LNCaP clone FGC (cell line): ENCODE data around the gene DENND5B.

ENCODE experiments used
- DNase-seq: peaks from one replicate; pipeline ENCODE4 v3.0.0-alpha.2; 2011; ENCODE audit warnings: low read depth
- H3K4me3 ChIP-seq: 2 replicates; pipeline ENCODE4 v1.5.1; 2011; ENCODE audit warnings: mild to moderate bottlenecking, low read depth, low read length, control low read depth
- TF ChIP-seq, protein P1 (sequence below): IDR thresholded peaks from 2 replicates; pipeline ENCODE4 v1.5.1; 2012; ENCODE audit warnings: mild to moderate bottlenecking; ENCODE audit not compliant: control insufficient read depth, insufficient read depth; ENCODE audit errors: extremely low read depth

DENND5B gene

DNA sequence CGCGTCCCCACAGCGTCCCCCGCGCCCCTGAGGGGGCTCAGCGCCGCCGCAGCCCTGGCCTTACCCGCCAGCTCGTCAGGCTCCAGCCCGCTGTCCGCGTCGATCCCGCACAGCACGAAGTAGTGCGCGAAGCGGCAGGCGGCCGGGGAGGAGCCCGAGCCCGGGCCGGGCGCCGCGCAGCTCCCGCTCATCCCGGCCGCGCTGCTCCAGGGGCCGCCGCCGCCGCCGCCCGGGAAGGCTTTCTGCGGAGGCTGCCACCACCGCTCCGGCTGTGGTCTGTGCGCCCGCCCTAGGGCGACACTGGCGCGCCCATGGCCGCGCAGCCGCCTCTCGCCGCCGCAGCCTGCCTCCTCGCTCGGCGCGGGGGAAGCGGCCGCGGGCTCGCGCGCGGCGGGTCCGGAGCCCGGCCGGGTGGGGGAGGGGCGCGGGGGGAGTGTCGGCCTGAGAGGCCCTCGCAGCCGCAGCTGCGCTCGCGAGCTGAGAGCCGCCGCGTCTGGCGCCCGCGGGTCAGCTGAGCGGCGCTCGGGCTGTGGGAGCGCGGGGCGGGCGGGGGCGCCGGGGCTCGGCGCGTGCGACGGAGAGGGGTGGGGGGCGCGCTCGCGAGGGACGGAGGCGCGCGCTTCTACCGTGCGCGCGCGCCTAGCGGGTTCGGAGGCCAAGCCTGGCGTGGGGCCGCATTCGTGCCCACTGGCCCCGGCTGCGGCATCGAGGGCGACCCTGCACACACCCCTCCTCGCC lies at the start of gene DENND5B:
TSS of gene DENND5B (minus strand) at position 495 of the 738 bp plus-strand sequence. CDS start at position 191, 304 bp downstream.
- no peak for DNase-seq
- TF ChIP-seq, protein P1, sequence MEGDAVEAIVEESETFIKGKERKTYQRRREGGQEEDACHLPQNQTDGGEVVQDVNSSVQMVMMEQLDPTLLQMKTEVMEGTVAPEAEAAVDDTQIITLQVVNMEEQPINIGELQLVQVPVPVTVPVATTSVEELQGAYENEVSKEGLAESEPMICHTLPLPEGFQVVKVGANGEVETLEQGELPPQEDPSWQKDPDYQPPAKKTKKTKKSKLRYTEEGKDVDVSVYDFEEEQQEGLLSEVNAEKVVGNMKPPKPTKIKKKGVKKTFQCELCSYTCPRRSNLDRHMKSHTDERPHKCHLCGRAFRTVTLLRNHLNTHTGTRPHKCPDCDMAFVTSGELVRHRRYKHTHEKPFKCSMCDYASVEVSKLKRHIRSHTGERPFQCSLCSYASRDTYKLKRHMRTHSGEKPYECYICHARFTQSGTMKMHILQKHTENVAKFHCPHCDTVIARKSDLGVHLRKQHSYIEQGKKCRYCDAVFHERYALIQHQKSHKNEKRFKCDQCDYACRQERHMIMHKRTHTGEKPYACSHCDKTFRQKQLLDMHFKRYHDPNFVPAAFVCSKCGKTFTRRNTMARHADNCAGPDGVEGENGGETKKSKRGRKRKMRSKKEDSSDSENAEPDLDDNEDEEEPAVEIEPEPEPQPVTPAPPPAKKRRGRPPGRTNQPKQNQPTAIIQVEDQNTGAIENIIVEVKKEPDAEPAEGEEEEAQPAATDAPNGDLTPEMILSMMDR, result no peak
- peak within 1 kb of the TSS; percentile 79 for H3K4me3 ChIP-seq

DNA sequence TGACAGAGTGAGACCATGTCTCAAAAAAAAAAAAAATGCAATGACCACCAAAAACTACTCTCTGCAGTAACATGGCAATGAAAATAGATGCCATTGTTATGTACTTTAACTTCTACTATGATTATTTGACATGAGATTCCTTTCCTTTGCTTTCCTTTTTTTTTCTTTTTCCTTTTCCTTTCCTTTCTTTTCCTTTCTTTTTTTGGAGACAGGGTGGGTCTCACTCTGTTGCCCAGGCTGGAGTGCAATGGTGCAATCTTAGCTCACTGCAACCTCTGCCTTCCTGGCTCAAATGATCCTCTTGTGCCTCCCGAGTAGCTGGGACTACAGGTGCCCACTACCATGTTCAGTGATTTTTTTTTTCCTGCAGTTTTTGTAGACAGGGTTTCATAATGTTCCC lies 43.7 kb upstream of the DENND5B start:
- TF ChIP-seq, protein P1, result no peak
- H3K4me3 ChIP-seq, result no peak overlapping the region
- DNase-seq, result no peak

DNA sequence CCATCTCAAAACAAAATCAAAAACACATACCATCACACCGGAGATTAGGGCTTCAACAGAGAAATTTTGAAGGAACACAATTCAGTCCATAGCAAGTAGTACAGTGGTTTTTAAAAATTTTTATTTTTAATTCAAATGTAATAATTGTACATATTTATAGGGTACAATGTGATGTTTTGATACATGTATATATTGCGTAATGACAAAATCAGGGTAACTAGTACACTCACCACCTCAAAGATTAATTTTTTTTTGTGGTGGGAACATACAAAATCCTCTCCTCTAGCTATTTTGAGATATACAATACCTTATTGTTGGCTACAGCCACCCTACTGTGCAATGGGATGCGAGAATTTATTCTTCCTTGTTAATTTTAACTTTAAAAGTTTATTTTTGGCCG lies 42.5 kb upstream of the DENND5B start:
- DNase-seq, result no peak
- TF ChIP-seq, protein P1, result no peak
- H3K4me3 ChIP-seq, result no peak overlapping the region

DNA sequence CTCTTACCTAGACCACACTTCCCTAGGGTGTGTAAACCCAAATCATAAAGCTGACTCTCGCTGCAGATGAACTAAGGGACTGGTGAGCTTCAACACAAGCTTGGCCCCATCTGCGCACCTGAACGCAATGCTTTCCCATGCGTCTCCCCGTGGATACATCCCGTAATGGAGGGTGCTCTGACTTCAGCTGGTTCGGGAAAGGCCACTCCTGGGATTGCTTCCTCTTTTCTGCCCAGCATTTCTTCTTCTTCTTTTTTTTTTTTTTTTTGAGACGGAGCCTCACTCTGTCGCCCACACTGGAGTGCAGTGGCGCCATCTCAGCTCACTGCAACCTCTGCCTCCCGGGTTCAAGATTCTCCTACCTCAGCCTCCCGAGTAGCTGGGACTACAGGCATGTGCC lies 40.9 kb upstream of the DENND5B start:
- TF ChIP-seq, protein P1, result no peak
- H3K4me3 ChIP-seq, result no peak overlapping the region
- no peak for DNase-seq

DNA sequence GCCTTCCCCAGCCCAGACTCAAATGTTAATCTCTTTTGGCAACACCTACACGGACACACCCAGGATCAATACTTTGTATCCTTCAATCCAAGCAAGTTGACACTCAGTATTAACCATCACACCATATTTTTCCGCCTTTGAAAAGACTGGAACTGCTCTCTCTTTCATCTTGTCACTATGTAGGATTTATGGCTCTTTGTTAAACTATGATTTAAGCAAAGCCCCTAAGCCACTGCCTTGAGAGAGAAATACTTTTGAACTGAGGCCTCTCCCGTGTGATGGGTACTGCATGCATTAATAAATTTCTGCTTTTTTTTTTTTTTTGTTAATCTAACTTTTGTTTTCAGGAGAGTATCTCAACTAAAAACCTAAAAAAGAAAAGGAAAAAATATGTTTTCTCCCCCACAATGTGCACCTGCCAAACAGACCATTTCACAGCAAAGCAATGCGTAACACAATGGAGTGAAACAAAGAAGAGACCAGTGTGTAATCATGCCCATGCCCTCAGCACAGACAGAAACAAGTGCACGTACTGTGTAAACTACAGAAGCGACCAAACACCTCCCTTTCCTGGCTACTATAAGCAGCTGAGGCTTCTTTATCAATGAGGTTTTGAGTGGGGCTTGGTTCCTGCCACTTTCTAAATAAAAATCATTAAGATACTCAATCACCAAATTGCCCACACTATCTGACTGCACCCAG lies 40.2 kb upstream of the DENND5B start:
- TF ChIP-seq, protein P1, result no peak
- no peak for DNase-seq
- H3K4me3 ChIP-seq, result no peak overlapping the region

DNA sequence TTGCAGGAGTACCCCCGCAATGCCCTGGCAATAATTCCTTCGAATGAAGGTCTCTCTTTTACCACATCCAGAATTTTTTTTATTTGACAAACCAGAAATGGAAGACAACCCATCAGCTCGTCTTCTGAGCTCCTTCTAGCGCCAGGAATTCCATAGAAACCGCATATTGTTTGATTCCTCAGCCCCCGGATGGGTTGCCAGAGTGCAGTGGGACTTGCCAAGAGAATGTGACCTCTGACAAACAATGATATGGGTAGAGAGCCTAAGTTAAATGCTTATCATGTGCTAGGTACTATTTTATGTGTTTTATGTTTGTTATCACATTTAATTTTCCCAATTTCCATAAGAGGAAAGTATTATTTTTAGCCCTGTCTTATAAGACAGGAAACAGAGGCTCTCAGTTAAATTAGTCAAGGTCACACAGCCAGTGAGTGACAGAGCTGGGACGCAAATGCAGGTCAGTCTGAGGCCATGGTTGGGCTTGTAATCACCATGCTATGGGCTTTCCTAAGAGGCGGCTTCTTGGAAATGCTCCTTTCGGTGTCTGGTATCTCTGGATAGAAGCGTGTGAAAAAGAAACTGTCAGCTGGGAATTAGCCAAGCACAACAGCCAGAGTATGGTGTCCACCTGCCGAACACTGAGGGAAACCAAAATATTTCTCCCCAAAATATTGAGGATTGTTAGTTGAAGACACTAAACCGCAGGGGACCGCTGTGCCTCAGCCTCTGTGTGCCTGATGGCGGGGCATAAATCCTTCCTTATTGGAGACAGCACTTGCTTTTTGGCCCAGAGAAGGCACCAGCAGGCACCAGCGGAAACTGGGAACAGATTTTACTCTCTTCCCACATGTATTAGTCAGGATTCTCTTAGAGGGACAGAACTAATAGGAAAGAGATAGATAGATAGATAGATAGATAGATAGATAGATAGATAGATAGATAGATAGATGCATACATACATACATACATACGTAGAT lies 39.1 kb upstream of the DENND5B start:
- H3K4me3 ChIP-seq, result no peak overlapping the region
- TF ChIP-seq, protein P1, result no peak
- DNase-seq, result no peak
